D721Med (cell line): Measurements from ENCODE around the gene ANTXR1.

Source experiments
- DNase-seq: peaks from one replicate; pipeline ENCODE4 v3.0.0; 2011; ENCODE audit warnings: low spot score; ENCODE audit not compliant: insufficient read length
- FAIRE-seq: peaks from 2 replicates; lab custom pipeline; 2011; peaks lifted over from hg19 to GRCh38; lab: Jason Lieb, UNC
- CTCF ChIP-seq: IDR thresholded peaks from 2 replicates; pipeline ENCODE4 v1.5.1; 2012; ENCODE audit warnings: mild to moderate bottlenecking, control low read depth; ENCODE audit not compliant: insufficient read depth; ENCODE audit errors: missing control alignments

ANTXR1 gene

GRCh38 chr2:69211686-69212085, 198.7 kb downstream of the ANTXR1 start:
- DNase-seq, result no peak
- FAIRE-seq, result no peak
- no peak for TF ChIP-seq CTCF

GRCh38 chr2:69212238-69213028, 199.5 kb downstream of the ANTXR1 start:
- TF ChIP-seq CTCF, result no peak
- no peak for DNase-seq
- no peak for FAIRE-seq

- FAIRE-seq (no peak), DNase-seq (no peak)
- TF ChIP-seq CTCF, result no peak
These were observed 200.2 kb downstream of the ANTXR1 start for GRCh38 chr2:69213201-69213600.

GRCh38 chr2:69213782-69214181, 200.8 kb downstream of the ANTXR1 start:
- DNase-seq (no peak), FAIRE-seq (no peak)
- no peak for TF ChIP-seq CTCF

- TF ChIP-seq CTCF, result no peak
- FAIRE-seq (no peak), DNase-seq (no peak)
These were observed 201.9 kb downstream of the ANTXR1 start for GRCh38 chr2:69214898-69215297.

- FAIRE-seq (no peak), DNase-seq (no peak)
- no peak for TF ChIP-seq CTCF
These were observed 203.8 kb downstream of the ANTXR1 start for GRCh38 chr2:69216535-69217332.
